ENCODE measurements around the gene SPNS3.

SPNS3 gene

GRCh38 chr17:4474093-4474492, 40.4 kb downstream of the SPNS3 start:
- DNase-seq: peak in 2 of 14 donors; percentile 25 to 94

GRCh38 chr17:4475001-4475400, 41.3 kb downstream of the SPNS3 start:
- no peak for DNase-seq

GRCh38 chr17:4475463-4475862, 41.7 kb downstream of the SPNS3 start:
- DNase-seq: no peak

GRCh38 chr17:4476017-4476416, 42.3 kb downstream of the SPNS3 start:
- no peak for DNase-seq

- DNase-seq: no peak
Measured at GRCh38 chr17:4476511-4477070, 42.9 kb downstream of the SPNS3 start.

GRCh38 chr17:4477255-4477791, 43.6 kb downstream of the SPNS3 start:
- no peak for DNase-seq

- no peak for DNase-seq
Measured at GRCh38 chr17:4478318-4478830, 44.6 kb downstream of the SPNS3 start.

GRCh38 chr17:4479340-4479981, 45.7 kb downstream of the SPNS3 start:
- DNase-seq: no peak

GRCh38 chr17:4479982-4480751, 46.4 kb downstream of the SPNS3 start:
- DNase-seq: no peak

- DNase-seq: peak in 1 of 14 donors; percentile 21
Measured at GRCh38 chr17:4480929-4481898, 47.5 kb downstream of the SPNS3 start.

- no peak for DNase-seq
Measured at GRCh38 chr17:4482338-4483011, 48.7 kb downstream of the SPNS3 start.

- DNase-seq: peak in 1 of 14 donors; percentile 4
Measured at GRCh38 chr17:4483012-4483840, 49.5 kb downstream of the SPNS3 start.

GRCh38 chr17:4485676-4486646, 52.2 kb downstream of the SPNS3 start:
- no peak for DNase-seq

GRCh38 chr17:4487296-4487695, 53.6 kb downstream of the SPNS3 start:
- no peak for DNase-seq

GRCh38 chr17:4487820-4488716, 54.3 kb downstream of the SPNS3 start:
- peak in 1 of 14 donors; percentile 52 for DNase-seq

GRCh38 chr17:4488989-4489595, 55.4 kb downstream of the SPNS3 start:
- no peak for DNase-seq

GRCh38 chr17:4490109-4490591, 56.4 kb downstream of the SPNS3 start:
- DNase-seq: no peak
